D341Med (cell line): Measurements from ENCODE around the gene C1orf210.

Source experiments
- DNase-seq: peaks from one replicate; pipeline ENCODE4 v3.0.0; 2012; ENCODE audit warnings: low spot score

Gene C1orf210

DNA sequence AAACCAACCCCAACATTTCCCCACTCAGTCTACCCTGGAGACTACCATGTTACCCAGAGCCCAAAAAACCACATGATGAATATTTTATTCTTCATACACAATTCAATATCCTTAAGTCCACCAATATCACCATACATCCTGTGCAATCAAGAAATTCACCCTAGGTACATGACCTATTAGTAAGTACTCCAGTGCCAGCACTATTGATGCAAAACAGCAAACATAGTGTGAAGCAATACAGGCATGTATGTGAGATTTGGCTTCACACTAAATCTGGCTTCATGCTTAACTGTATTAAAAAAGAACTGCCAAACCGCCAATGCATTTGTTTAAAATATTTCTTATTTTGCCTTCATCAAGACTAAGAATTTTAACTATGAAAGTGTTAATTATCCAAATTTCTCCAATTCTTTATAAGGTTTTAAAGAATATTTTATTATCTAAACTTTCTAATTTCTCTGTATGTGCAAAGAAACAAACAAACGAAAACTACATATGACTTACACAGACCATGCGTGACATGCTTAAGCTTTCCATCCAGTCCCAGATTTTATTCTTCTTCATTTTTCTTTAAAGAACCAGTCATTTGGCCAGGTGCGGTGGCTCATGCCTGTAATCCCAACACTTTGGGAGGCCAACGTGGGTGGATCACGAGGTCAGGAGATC lies 38.0 kb downstream of the C1orf210 start:
- DNase-seq: no peak

DNA sequence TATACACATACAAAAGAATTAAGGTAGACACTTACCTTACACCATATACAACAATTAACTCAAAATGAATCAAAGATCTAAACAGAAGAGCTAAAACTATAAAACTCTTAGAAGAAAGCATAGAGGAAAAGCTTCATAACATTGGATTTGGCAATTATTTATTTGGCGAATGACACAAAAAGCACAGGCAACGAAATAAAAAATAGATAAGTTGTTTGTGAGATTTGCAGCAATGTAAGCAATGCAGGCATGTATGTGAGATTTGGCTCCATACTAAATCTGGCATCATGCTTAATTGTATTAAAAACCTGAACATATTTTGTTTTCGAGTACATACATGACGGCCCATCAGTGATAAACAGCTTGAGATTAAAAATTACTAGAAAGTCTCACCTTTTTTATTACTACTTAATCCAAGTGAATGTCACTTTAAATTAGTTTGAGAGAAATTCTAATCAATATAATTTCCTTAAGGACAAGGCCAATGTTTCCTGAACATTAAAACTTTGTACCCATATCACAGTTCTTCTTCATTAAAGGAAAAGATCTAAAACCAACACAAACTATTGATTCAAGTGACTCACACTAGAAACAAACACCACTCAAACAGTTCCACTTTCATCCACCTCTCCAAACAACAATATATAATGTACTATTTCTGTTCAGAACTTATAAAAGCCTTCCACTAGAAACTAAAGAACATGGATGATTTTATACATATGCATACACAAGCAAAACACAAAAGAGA lies 38.7 kb downstream of the C1orf210 start:
- DNase-seq: no peak

DNA sequence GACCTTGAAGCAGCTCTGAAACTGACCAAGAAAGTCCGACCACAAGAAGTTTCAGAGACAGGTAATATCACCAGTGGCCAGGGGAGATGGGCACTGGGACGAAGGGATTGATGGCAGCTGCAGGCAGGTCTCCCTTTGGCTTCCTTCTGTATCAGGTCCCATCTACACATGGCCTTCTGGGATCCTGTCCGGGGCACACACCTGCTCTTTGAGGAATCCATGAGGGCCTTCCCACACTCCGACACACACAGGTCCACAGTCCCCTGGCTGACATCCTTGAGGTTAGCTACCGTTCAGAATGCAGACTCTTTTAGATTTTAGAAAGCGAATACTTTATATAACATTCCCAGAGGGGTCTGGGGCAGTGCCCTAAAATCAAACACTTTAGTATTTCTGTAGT lies 42.1 kb downstream of the C1orf210 start:
- DNase-seq: no peak

DNA sequence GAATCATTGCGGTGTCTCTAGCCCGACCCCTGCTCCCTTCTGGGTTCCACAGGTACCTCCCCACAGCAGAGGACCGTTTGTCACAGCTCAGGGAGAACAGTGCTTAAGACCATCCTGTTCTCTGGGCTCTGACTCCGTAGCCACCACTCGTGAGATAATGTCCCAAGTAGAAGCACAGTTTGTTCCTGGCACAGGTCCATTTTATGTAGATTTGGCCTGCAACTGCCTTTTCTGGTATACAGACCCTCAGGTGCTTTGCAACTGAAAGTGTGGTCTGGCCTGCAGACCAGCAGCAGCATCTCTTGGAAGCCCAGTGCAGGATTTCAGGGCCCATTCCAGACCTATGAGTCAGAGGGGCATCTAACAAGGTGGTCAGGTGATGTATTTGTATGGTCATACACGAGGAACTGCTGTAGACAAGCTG lies 44.0 kb downstream of the C1orf210 start:
- DNase-seq: no peak

DNA sequence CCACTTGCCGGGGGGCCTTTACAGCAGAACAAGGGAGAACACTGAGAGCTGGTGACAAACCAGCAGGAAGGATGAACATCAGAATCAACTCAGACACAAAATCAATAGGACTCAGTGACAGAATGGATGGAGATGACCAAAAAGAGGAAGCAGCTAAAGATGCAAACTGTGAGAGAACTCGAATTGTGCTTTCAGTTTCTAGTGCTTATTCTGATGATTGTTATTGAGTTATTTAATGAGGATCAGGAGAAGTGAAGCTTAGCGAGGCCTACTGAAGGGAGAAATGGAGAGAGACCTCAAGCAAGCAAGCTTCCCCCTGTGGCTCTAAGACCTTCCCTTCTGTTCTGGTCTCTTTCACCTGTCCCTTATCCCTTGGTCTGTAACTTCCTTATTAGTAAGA lies 45.9 kb downstream of the C1orf210 start:
- no peak for DNase-seq

DNA sequence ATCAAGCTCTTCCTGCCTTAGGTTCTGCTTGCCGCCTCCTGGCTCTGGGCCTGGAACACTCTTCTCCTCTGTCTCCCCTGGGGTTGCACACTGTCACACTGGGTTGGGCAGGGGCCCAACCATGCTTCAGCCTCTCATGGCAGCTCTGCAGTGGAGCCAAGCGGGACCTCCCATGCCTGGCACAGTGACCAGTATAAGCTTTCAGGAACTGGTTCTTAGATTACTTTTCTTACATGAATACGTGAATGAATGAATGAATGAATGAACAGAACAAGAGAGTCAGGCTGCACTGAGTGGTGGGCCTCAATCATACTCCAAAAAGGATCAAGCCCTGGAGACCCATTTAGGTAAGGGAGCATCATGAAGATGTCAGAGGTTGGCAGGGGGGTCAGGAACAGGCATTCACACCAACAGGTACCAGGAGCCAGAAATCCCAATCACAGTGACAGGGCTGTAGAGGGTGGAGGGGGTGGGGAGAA lies 46.4 kb downstream of the C1orf210 start:
- no peak for DNase-seq

DNA sequence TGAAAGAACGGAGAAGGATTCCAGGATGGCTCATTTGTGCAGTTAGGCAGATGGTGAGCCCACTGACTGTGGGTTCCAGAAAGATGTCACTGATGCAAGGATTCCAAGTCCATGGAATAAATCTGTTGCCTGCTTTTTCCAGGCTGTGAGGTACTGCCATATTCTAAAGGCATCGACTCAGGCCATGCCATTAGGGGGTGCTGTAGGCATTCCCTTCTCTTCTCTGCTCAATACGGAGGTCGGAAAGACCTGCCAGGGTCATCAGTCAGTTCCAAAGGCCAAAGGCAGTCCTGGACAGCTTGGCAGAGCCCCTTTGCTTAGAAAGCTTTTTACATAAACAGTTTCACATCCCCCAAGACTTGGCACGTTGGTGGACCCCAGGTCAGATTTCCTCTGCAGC lies 47.3 kb downstream of the C1orf210 start:
- peak; percentile 70 for DNase-seq

DNA sequence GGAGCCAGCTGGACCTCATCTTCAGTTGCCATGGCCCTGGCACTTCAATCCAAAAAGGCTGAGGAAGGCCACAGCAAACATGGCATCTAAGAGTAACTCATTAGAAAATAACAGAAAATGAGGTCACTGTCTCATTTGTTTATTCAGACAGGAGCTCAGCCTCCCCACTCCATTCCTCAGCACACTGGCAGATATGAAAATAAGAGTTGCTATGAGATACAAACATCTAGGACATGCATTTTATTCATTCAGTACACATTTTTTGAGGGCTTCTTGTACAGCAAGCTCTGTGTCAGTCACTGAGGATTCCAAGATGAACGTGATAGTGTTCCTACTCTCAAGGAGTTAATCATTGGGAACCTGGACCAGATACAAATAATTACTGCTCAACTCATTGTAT lies 48.3 kb downstream of the C1orf210 start:
- DNase-seq: no peak

DNA sequence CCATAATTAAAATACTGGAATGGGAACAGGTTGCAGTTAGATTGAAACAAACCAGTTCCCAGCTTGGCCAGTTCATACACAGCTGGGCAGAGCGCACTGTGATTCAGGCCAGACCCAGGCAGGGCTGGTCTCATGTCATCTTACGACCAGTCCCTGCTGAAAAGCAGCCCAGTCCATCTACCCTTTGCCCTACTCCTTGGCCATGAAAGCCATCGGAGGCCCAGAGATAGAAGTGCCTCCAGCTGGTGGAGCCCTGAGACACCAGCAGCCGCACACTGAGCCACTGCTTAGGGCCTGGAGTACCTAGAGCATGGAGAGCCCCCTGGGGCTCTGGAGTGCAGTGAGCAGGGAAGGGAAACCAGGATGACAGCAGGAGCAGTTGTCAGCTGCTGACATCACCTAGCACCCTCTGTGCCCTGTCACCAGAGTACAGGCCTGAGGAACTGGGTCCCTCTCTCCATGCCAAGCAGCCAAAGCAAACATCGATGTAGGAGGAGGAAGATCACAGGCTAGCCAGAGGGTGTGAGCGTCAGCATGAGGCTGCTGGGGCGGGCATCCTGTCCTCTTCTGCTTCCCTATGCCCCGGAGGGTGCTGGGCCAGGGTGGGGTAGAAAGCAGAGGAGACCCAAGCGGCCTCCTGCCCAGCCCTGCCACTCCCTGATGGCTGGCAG lies 49.8 kb downstream of the C1orf210 start:
- no peak for DNase-seq

DNA sequence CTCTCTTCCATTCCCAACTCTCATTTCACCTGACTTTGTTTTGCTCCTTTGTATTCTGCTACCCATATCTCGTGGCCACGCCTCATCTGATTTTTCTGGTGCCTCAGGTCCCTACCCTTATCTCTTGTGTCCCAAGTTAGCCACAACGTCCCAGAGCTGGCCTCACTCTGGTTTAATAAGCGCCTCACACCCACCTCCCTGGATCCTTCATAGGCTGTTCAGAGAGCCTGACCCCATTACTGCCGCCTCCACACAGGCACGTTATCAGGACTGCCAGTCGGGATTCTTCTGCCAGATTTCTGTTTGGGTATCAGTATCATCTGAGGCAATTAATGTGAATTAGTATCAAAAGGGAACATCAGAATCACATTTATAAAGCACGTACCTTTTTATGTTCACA lies 50.3 kb downstream of the C1orf210 start:
- no peak for DNase-seq

DNA sequence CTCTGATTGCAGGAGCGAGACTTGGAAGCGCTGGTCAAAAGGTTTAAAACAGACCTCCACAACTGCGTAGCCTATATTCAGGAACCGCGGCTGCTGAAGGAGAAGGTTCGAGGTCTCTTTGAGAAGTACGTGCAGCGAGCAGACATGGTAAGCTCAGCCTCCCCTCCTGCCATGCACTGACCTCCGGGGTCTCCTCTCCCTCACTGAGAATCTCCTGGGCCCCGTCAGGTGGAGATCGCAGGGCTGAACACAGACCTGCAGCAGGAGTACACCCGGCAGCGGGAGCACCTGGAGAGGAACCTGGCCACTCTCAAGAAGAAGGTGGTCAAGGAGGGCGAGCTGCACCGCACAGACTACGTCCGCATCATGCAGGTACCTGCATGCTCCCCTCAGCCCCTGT lies 51.1 kb downstream of the C1orf210 start:
- no peak for DNase-seq

DNA sequence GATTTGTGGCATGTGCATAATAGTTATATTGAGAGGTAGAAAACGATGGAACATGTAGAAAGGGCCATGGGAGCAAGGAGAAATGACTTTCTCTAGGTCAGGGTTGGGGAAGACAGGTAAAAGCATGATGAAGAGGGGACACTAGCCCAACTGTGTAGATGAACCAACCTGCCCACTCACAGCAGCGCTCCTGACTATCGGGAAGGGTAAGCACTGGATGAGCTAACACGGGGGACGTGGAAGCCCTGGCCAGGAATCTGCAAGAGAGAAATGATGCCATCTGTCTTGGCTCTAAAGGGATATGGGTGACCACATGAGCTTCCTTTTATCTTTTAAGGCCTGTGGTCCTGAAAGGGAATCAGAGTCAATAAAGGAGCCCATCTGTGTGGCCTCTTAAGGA lies 51.8 kb downstream of the C1orf210 start:
- no peak for DNase-seq

DNA sequence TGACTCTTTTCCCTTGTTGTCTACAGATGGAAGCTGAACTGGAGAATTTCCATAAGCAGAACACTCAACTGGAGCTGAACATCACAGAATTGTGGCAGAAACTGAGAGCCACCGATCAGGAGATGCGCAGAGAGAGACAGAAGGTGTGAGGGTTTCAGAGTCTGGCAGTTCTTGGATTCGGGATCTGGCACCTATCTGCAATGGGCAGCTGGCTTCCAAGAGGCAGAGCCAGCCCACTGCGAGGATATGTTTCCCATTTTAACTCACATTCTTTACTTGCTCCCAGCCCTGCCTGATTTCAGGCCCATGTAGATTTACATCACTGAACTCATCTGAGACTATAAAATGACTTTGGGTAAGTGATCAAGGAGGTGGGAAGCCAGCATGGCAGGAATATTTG lies 52.9 kb downstream of the C1orf210 start:
- DNase-seq: no peak

DNA sequence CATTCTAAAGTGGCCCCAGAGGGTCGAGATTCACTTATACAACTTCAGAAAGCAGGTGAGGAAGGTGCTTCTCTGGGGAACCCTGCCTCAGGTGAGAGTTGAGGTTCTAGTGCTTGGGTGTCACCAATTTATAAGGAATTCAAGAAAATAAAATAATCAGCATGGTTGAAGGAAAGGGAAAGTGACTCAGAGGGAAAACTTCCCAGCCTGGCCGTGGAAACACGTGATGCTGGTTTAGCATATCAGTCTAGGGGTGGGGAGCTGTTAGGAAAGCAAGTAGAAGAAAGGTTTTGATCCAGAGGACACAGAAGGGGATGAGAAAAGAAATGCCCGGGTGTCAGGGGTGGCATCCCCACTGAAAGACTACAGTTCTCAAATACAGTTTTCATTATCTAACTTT lies 53.3 kb downstream of the C1orf210 start:
- DNase-seq: no peak
